ENCODE data around the gene NIT1. TPM values are rescaled to one million over a fixed set of nuclear protein-coding genes. Genes with fewer than 3 reads are reported as not detected.

Gene NIT1
- total and polyA plus RNA-seq, 2 of the 8 experiments (the other 6 are each of a cell fraction or from before 2014, with no cell fraction given) = 33.0 to 40.4 TPM

- TF ChIP-seq CHD7 (IDR thresholded peaks at IDR 0.05; ENCODE audit: insufficient replicate concordance, low read length) (no peak), KDM5A (IDR thresholded peaks at IDR 0.05; ENCODE audit: low read length) (no peak)
These were observed 44.1 kb downstream of the NIT1 start (continued) for GRCh38 chr1:161162052-161162451.

All from H1 (cell line).